Measurements from ENCODE around the gene STK36. TPM values are rescaled to one million over a fixed set of nuclear protein-coding genes. Genes with fewer than 3 reads are reported as not detected.

Gene STK36
- total RNA-seq, 4 donors from 2014 or later: 16.7 to 36.6 (median 22.2) TPM

DNA sequence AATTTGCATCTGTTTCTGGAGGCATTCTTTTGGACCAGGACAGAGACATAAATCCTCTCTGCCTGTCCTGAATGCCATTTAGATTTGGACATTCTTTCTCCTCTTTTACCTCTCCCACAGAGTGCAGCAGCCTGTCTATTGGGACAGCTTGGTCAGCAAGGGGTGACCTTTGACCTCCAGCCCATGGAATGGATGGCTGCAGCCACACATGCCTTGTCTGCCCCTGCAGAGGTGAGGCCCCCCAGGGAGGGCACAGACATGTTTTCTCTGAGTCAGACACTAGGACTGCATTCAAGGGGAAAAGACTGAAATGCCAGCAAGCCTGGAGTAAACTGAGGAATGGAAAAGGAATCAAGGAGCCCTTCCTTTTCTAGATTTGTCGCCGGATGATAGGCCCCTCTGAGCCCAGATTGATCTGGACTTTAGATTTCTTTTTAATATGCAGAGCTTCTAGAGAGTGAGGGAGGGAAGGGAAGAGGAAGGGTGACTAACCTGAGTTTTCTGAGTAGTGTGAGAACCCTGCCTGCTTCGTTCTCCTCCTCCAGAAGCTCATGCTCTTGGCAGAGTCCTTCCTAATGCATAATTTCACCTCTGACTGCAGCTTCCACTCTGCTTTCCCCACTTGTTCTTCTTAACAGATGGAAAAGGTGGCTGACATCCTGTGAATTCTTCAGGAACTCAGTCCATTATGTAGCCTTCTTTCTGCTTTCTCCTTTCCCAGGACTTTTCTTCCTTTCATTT, 22.7 kb downstream of the STK36 start:
- Histone ChIP-seq H3K36me3 (peaks cover 2 to 93% of the 10 kb centered on the region in 2 donors), H3K4me3 (no peak overlapping the region), H3K4me1 (peaks cover 0 to 5% (median 0%) of the 10 kb centered on the region in 3 donors), H3K27me3 (no peaks in the 10 kb centered on the region), H3K9me3 (no peaks in the 10 kb centered on the region), H3K27ac (no peak overlapping the region)
- TF ChIP-seq, protein P1, sequence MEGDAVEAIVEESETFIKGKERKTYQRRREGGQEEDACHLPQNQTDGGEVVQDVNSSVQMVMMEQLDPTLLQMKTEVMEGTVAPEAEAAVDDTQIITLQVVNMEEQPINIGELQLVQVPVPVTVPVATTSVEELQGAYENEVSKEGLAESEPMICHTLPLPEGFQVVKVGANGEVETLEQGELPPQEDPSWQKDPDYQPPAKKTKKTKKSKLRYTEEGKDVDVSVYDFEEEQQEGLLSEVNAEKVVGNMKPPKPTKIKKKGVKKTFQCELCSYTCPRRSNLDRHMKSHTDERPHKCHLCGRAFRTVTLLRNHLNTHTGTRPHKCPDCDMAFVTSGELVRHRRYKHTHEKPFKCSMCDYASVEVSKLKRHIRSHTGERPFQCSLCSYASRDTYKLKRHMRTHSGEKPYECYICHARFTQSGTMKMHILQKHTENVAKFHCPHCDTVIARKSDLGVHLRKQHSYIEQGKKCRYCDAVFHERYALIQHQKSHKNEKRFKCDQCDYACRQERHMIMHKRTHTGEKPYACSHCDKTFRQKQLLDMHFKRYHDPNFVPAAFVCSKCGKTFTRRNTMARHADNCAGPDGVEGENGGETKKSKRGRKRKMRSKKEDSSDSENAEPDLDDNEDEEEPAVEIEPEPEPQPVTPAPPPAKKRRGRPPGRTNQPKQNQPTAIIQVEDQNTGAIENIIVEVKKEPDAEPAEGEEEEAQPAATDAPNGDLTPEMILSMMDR (IDR thresholded peaks at IDR 0.05): no peak
- no peak for TF ChIP-seq POLR2A (IDR thresholded peaks at IDR 0.05)
- no peak for ATAC-seq
- WGBS, 2 donors (ENCODE audit: low coverage in 1 of 2): 82 to 83% methylated on average over 2 of the region's 3 CpGs

DNA sequence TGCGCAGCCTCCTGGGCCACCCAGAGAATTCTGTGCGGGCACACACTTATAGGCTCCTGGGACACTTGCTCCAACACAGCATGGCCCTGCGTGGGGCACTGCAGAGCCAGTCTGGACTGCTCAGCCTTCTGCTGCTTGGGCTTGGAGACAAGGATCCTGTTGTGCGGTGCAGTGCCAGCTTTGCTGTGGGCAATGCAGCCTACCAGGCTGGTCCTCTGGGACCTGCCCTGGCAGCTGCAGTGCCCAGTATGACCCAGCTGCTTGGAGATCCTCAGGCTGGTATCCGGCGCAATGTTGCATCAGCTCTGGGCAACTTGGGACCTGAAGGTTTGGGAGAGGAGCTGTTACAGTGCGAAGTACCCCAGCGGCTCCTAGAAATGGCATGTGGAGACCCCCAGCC, 27.0 kb downstream of the STK36 start:
- Histone ChIP-seq H3K27me3 (no peaks in the 10 kb centered on the region), H3K4me3 (no peak overlapping the region), H3K4me1 (no peaks in the 10 kb centered on the region), H3K36me3 (peaks cover 0 to 80% of the 10 kb centered on the region in 2 donors), H3K27ac (no peak overlapping the region), H3K9me3 (no peaks in the 10 kb centered on the region)
- TF ChIP-seq POLR2AphosphoS5 (IDR thresholded peaks at IDR 0.05) (no peak), POLR2A (IDR thresholded peaks at IDR 0.05) (no peak), EP300 (IDR thresholded peaks at IDR 0.05) (no peak)
- TF ChIP-seq, protein P1 (IDR thresholded peaks at IDR 0.05): no peak
- ATAC-seq: no peak
- 76% methylated on average over 3 of the region's 8 CpGs; no CpG with 5 or more reads in 1 of the 2 donors for WGBS, 2 donors (ENCODE audit: low coverage in 1 of 2)

DNA sequence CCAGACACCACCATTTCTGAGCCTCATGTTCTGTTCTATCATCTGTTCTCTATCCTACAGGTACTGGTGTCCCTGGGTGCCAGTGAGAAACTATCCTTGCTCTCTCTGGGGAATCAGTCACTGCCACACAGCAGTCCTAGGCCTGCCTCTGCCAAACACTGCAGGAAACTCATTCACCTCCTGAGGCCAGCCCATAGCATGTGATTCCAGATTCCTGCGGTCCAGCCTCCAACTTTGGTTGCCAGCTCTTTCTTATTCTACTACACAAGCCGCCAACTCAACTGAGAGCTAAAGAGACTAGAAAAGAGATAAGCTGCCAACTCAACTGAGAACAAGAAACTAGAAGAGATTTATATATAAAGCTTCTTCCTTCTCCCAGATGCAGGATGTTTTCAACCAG, 29.9 kb downstream of the STK36 start:
- 87 to 100% methylated on average over 2 of the region's 2 CpGs for WGBS, 2 donors (ENCODE audit: low coverage in 1 of 2)
- Histone ChIP-seq H3K36me3 (peaks cover 0 to 57% of the 10 kb centered on the region in 2 donors), H3K4me1 (no peaks in the 10 kb centered on the region), H3K9me3 (no peaks in the 10 kb centered on the region), H3K27me3 (no peaks in the 10 kb centered on the region), H3K4me3 (no peak overlapping the region), H3K27ac (no peak overlapping the region)
- no peak for ATAC-seq
- no peak for TF ChIP-seq POLR2AphosphoS5 (IDR thresholded peaks at IDR 0.05)
- no peak for TF ChIP-seq POLR2A (IDR thresholded peaks at IDR 0.05)
- TF ChIP-seq EP300 (IDR thresholded peaks at IDR 0.05): no peak
- TF ChIP-seq, protein P1 (IDR thresholded peaks at IDR 0.05): no peak

DNA sequence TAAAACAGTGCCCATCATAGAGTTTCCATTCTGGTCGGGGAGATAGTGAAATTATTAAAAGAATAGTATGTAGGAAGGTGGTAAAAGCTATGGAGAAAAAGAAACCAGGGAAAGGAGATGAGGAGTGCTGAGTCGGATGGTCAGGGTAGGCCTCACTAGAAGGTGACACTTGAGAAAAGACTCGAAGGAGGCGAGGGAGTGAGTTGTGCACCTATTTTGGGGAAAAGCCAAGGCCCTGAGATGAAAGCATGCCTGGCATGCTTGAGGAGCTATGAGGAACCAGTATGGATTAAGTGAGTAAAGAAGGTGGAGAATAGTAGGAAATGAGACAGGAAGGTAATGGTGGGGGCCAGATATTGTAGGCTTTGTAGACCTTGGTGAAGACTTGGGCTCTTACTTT, 31.5 kb downstream of the STK36 start:
- TF ChIP-seq POLR2A (IDR thresholded peaks at IDR 0.05): no peak
- TF ChIP-seq EP300 (IDR thresholded peaks at IDR 0.05): no peak
- no peak for TF ChIP-seq POLR2AphosphoS5 (IDR thresholded peaks at IDR 0.05)
- TF ChIP-seq, protein P1 (IDR thresholded peaks at IDR 0.05): no peak
- Histone ChIP-seq H3K27ac (no peak overlapping the region), H3K4me1 (no peaks in the 10 kb centered on the region), H3K4me3 (no peak overlapping the region), H3K36me3 (peaks cover 0 to 42% of the 10 kb centered on the region in 2 donors), H3K9me3 (no peaks in the 10 kb centered on the region), H3K27me3 (no peaks in the 10 kb centered on the region)
- no peak for ATAC-seq
- 85 to 87% methylated on average over 3 to 4 of the region's 4 CpGs for WGBS, 2 donors (ENCODE audit: low coverage in 1 of 2)

DNA sequence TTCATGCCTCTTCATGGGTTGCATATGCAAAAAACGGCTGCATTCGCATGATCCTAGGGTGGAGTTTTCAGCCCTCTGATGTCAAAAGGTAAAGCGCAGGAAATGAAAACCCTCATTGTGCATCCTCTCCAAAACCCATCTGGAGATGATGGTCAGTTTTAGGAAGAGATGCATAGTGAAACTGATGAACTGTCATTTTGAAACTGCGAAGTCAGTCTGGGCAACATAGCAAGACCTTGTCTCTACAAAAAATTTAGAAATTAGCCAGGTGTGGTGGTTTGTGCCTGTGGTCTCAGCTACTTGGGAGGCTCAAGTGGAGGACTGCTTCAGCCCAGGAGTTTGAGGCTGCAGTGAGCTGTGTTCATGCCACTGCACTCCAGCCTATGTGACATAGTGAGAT, 36.2 kb downstream of the STK36 start:
- WGBS, 2 donors (ENCODE audit: low coverage in 1 of 2): 73 to 88% methylated on average over 4 of the region's 4 CpGs
- Histone ChIP-seq H3K9me3 (no peaks in the 10 kb centered on the region), H3K4me1 (peaks cover 0 to 22% (median 3%) of the 10 kb centered on the region in 3 donors), H3K27me3 (no peaks in the 10 kb centered on the region), H3K4me3 (no peak overlapping the region), H3K36me3 (no peaks in the 10 kb centered on the region), H3K27ac (no peak overlapping the region)
- ATAC-seq: no peak
- TF ChIP-seq, protein P1 (IDR thresholded peaks at IDR 0.05): no peak

Data from gastroesophageal sphincter (tissue), 4 donors.